Mesangial cell (primary cell): ENCODE results near the gene GOLGA7B. TPM values are rescaled to one million over a fixed set of nuclear protein-coding genes. Genes with fewer than 3 reads are reported as not detected.

ENCODE experiments used
- total RNA-seq: library from RNA; depleted of rRNA; stranded (reverse); fragments of >200 nt; gene quantifications from 2 replicates; pipeline ENCODE4 v1.2.3, GENCODE V29; 2015

GOLGA7B gene
- under 0.01 TPM in 2 replicates for total RNA-seq

DNA sequence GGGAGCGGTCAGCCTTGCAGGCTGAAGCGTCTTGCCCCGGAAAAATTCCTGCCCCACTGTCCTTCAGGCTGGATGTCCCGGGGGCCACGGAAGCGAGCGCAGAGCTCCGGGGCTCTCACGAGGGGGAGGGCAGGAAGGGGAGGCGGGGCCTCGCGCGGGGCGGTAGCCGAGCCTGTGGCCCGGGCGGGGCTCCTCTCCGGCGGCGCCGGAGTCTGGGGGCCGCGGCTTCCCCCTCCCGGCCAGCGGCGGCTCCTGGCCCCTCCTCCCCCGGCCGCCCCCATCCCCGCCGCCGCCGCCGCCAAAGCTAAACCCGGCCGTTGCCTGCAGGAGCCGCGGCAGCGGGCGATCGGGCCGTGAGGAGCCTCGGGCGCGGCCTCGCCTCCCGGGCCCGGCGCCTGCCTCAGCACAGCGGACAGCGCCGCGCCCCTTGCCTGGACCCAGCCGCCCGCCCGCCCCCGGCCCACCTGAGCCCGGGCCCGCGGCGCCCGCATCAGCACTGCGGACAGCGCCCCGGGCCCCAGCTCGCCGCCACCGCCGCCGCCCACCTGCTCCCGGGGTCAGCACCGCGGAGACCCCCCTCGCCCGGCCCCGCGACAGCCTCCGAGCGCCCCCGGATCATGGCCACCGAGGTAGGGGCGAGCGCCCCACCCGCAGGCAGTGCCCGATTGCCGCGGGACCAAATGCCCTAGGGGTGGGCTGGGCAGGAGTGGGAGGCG, at the start of gene GOLGA7B:
Gene GOLGA7B, plus strand, starts transcription at position 157 of the 716 bp plus-strand sequence. Its CDS starts 461 bp downstream, at position 618.

Other genes starting within 250 kb of the GOLGA7B start
- gene MORN4, start 216.3 kb upstream of the GOLGA7B start, total RNA-seq, result 7.5 and 9.5 TPM in 2 replicates
- 20.2 and 23.8 TPM in 2 replicates for gene PI4K2A, start 209.2 kb upstream of the GOLGA7B start, total RNA-seq
- 9.3 and 12.3 TPM in 2 replicates for gene AVPI1, start 162.6 kb upstream of the GOLGA7B start, total RNA-seq
- 37.5 and 61.7 TPM in 2 replicates for gene MARVELD1, start 136.1 kb upstream of the GOLGA7B start, total RNA-seq
- 13.7 and 21.9 TPM in 2 replicates for gene ZFYVE27, start 112.7 kb upstream of the GOLGA7B start, total RNA-seq
- gene SFRP5, start 77.8 kb upstream of the GOLGA7B start, total RNA-seq, result 0.16 and 3.0 TPM in 2 replicates
- gene CRTAC1, start 180.8 kb downstream of the GOLGA7B start, total RNA-seq, result 0.65 and 1.4 TPM in 2 replicates